GM12892 (cell line): Measurements from ENCODE around the gene C5AR2.

Experiments used
- POLR2A ChIP-seq: IDR thresholded peaks from 2 replicates; pipeline ENCODE4 v1.6.1; 2011; ENCODE audit warnings: low read depth, low read length, control low read depth
- POLR2AphosphoS5 ChIP-seq: IDR thresholded peaks from 2 replicates; pipeline ENCODE4 v1.6.1; 2011; ENCODE audit warnings: low read depth, low read length, control low read depth
- TAF1 ChIP-seq: IDR thresholded peaks from 2 replicates; pipeline ENCODE4 v1.6.1; 2011; ENCODE audit warnings: low read depth, mild to moderate bottlenecking, control low read depth, low read length, borderline replicate concordance

DNA sequence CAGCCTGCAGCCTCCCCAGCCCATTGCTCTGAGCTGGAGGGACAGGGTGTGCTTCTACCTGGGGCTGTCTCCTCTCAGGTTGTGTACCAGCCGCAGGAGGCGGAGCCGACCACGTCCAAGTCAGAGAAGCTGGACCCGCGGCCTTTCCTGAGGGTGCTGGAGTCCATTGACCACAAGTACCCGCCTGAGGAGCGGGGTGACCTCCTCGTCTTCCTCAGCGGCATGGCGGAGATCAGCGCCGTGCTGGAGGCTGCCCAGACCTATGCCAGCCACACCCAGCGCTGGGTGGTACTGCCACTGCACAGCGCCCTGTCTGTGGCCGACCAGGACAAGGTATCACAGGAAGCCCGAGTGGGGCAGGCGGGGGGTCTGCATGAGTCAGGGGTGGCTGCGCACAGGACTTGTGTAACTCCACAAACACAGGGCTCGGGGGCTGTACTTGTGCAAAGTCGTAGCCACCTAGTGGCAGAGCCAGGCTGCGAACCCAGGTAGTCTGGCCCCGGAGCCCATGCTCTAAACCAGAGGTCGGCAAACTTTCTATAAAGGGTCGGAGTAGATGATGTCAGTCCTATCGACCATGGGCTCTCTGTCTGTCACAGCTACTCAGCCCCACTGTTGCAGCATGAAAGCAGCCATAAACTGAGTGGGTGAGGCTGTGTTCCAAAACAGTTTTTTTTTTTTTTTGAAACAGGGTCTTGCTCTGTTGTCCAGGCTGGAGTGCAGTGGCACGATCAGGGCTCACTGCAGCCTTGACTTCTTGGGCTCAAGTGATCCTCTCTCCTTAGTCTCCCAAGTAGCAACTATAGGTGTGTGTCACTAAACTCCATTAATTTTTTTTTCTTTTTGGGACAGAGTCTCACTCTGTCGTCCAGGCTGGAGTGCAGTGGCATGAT lies 26.1 kb downstream of the C5AR2 start:
- TF ChIP-seq POLR2A (no peak), POLR2AphosphoS5 (no peak), TAF1 (no peak)
